GM21529 (cell line): ENCODE results near the gene FBXL7.

ENCODE experiments used
- ATAC-seq: cut with Tn5 transposase; IDR thresholded peaks from one replicate; pipeline ENCODE4 v1.9.1; 2021; ENCODE audit not compliant: unreplicated experiment

Gene FBXL7

DNA sequence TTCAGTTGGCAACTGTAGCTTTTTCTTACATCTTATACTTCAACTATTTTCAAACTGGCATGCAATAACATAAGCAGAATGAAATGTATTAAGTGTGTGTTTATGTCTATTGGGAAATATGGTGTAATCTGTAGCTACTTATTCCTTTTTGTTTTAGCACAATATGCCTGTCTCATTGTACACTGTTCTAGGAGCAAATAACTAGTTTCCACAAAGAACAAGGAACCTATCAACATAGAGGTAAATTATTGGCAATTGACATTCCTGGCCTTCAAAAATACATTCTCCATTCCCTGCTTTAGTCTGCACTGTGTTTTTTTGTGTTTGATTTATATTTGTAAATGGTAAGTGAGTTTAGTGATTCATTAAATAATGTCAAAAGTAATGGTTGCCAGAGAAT is 75.7 kb downstream of the FBXL7 start:
- no peak for ATAC-seq

DNA sequence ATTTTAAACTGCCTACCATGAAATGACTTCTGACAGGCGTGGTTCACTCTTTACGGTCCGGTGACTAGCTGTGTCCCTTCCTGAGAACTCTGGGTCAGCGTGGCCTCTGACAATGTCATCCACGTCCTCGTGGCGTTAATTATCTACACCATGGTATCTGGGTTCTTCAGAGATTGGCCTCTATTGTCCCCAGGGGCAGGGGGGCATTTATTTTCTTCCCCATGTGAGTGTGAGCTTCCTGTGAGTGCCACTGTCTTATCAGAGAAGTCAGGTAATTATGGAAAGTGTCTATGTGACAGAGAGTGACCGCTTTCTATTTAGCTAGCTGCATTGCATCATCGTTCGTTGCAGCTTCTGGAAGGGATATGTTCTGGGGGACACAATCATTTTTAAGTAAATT is 77.2 kb downstream of the FBXL7 start:
- ATAC-seq: no peak

DNA sequence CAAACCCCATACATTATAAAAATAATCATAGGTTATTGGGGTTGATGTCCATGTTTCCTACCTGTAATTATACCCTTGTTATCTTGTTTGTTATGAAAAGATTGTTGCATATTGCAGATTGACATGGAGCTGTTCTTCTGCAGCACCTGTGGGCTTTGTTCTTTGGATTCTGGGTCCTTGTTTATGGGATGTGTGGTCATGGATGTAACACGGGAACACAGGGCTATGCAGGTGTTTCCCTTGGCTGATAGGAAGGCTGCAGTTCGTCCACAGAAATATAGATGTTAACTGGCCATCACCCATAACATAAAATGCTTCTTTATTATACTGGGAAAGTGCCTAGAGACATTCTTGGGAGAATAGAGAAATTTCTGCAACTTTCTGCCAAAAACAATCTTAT is 77.9 kb downstream of the FBXL7 start:
- no peak for ATAC-seq

DNA sequence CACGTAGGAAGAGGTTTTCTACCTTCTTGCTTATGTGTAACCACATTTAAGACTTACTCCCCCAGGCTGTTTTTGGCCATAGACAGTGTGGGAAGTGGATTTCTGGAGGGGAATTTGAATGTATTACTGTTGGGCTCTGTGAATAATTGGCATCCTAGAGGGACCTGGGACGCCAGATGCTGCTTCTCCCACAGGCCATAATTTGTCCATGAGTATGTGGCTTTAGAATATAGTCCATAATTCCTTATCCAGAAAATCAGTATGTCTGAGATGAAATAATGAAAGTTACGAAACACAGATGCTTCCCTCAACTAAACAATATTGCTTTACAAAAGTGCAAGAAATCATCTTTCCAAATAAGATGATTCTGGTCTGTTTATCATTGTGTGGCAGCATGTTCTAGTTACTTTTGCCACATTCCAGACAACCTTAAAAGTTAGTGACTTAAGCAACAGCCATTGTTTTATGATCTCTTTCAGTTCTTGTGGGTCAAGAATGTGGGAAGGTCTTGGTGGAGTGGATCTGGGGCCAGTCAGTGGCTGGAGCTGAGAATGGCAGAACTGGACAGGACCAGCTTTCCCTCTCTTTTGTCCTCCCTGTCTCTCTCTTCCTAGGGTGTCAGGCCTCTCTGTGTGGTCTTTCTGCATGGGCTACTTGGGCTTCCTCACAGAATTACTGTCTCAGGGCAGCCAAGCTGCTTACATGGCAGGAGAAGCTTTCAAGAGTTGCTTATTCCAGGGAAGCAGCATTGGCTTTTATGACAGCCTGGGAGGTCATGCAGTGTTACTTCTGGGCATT is 79.4 kb downstream of the FBXL7 start:
- no peak for ATAC-seq

DNA sequence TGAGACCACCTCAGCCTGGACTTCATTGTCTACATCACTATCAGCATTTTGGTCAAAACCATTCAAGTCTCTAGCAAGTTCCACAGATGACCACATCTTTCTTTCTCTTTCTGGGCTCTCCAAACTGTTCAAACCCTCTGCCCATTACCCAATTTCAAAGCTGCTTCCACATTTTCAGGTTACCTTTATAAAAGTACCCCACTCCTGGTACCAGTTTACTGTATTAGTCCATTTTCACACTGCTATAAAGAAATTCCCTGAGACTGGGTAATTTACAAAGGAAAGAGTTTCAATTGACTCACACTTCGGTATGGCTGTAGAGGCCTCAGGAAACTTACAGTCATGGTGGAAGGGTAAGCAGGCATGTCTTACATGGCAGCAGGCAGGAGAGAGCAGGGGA is 84.5 kb downstream of the FBXL7 start:
- ATAC-seq: no peak

DNA sequence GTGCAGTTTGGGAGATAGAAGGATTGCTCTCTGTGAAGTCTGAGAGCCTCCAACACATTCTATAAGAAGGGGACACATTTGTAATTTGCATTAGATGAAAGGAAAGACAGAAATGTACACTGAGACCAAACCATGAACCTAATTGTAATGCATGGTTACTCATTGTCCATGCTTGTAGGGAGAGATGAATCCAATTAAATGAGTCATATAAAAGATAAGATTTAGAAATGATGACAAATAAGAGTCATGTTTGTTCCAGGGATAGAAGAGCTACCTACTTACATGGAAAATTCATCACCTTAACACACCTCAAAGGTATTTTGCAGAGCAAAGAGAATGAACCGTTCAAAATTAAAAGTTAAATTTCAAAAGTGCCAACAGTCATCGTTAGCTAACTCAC is 85.1 kb downstream of the FBXL7 start:
- no peak for ATAC-seq

DNA sequence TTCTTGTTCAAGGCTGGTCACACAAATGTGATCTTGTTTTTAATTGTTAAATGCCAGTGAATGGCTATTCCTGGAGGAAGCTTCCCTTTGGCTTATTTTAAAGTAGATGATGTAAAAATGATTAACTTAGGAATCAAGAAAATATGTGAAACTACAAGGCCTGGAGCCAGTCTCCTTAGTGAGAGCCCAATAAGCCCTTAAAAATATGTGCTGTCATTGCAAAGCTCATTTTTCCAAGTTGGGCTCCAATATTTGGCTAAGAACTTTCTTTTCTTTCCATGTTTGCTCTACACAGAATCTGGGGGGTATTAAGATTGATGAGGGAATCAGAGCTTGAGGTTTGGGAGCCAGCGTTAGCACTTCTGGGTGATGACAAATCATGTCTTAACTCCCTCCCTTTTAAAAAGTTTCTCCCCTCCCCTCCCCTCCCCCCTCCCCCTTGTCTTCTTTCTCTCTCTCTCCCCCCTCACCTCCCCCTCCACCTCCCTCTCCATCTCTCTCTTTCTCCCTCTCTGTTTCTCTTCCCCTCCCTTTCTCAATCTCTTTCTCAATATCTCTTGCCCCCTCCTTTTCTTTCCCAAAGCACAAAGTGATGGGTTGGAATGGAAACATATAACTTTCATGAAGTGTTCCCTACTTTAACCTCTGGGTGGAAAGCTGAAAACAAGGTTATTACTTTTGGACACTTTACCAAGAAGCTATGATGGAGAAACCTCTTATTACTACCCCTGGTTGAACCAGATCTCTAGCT is 86.0 kb downstream of the FBXL7 start:
- ATAC-seq: no peak

DNA sequence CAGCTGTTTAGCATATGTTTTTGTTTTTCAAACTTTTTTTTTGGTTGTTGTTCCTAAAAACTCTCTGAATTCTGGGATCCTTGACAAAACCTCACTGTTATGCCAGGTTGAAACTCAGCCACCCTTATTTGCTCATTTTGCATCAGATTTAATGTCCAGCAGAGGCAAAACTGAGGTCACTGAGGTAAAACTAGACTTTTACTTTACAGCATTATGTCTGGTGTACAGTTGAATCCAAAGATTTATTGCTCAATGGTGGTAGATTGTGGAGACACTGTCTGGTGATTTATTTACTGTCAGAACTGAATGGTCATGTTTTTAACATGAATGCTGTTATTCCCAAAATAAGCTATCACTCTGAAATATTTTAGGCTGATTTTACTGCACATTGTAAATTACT is 87.9 kb downstream of the FBXL7 start:
- ATAC-seq: no peak

DNA sequence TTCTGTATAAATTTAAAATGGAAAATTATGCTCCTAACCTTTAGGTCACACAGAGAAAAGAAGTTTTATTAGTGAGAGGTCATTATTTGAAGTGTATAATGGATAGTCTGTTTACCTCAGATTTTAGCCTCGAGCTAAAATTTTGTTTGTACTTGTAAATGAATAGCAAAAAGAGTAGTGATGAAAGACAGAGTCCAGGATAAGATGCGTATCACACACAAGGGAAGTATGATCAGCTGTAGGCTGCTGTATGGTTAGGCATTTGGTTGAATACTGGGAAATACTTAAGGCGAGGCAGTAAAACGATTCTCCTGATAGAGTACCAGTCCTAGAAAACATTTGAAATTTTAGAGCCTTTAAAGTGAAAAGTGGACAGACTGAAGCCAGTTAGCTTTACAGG is 92.7 kb downstream of the FBXL7 start:
- no peak for ATAC-seq

DNA sequence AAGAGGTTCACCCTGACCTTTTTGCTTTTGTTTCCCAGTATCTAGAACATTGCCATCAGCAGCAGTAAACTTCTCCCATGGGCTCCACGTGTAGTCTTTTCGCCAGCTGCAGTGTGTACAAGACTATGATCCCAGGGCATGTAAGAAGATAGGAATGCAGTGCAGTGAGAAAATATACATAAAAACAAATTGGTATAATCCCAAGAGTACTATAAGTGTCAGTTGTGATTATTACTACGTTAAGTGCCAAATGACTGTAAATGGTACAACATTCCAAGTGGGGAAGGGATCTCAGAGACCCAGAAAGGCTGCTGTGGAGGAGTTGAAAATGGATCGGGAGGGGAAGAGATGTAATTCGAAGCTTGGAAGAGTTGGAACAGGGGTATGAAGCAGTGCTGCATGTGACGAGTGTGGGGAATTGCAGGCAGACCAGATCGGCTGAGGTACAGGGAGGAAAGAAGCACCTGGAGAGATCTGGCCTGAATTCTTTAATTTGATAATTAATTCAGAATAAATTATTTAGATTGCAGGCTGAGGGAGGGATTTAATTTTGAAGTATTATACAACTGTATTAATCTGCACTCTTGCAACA is 95.1 kb downstream of the FBXL7 start:
- no peak for ATAC-seq

DNA sequence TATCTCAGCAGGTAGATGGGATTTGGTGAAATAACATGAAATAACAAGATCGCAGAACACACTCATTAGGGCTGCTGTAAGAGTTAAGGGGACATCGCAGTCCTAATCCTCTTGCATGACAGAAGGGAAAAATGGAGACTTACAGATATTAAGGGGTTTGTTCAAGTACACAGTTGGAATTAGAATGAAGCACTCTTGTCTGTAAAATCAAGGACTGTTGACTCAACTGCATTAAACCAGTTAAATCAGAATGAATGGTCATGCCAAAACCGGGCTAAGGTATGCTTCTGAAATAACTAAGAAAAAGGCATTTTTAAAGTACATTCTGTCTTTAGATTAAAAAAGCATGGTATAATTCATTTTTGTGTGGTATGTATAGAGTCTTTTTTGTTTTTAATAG is 95.9 kb downstream of the FBXL7 start:
- no peak for ATAC-seq

DNA sequence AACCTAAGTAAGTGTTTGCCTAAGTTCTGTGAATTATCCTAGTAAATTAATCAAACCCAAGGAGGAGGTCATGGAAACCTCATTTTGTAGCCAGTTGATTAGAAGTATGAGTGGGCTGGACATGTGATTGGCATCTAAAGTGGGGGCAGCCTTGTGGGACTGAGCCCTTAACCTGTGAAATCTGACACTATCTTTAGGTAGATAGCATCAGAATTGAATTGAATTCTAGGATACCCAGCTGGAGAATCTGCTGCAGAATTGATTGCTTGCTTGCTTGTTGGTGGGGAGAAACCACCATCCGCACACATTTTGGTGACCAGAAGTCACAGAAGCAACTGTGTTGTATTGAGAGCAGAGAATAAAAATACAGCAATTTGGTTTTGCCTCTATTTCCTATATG is 97.0 kb downstream of the FBXL7 start:
- ATAC-seq: no peak

DNA sequence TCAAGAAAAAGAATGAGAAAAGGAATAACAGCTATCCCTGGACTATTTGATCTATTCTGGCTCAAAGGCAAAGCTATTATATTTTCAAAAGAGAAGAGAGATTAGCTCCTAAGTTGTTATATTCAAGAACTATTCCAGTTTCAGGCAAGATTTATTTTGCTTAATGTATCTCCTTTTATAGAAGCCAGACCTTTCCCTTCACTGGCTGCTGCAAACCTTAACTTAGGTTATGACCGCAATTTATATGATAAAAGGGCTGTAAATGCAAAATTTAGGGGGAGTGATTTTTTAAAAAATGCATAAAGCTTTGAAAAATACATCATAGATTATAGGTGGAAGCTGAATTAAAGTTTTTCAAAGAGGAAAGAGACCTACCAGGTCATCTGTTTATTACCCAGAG is 97.8 kb downstream of the FBXL7 start:
- ATAC-seq: no peak

DNA sequence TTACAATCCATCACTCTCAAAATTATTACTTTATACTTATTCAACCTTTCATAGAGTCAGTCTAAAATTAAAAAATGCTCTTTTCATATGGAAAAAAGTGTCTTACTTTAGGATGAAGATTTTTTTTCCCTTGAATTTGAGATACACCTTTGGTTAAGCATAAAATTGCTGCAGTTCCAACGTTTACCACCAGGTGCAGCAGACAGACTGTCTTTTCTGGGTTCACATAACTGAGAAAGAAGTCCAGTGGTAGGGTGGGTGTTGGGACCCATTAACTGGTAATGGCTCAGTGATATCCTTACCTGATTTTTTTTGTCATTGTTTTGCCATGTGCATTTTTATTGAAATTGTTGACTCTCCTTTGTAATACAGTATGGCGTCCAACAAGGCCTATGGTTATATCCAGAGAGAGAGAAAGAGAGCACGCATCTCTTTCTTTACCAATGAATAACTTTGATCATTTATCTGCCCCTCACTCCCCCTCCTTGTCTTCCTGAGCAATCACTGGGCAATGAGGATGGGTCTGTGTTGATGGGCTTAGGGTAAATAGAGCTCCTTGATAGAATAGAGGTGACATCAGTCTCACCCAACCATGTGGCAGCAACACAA is 98.4 kb downstream of the FBXL7 start:
- ATAC-seq: no peak

DNA sequence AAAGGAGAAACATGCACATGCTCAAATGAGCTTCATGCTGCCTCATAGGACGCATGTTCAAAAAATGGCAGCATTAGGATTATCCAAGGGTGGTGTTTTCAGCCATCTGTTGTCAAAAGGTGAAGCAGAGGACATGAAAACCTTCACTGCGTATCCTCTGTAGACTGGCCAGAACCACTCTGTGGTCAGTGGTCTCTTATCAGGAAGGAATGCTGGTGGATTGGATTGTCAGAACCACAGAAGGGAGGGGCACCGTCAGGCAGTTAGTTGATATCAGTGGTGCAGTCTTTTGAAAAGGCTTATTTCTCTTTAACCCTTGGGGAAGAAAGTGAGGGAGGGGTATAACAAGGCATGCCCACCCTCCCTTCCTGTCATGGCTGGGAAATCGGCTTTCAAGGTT is 100.1 kb downstream of the FBXL7 start:
- ATAC-seq: no peak

DNA sequence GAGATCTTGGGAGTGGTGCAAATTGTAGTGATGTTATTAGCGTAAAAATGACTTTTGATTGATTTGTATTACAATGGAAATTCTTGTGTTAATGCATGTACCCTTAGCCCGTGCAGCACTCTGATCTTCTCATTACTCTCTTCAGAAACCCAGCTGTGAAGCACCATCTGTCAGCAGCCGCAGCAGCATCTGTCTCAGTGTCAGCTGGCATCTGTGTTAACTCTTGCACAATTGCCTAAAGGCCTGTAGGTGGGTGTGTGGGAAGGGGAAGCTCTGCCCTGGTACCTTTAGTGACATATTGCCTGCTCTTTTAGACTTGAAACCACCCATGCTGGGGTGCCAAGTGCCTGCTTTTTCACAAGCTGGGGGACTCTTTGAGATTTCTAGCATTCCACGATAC is 101.3 kb downstream of the FBXL7 start:
- ATAC-seq: no peak

DNA sequence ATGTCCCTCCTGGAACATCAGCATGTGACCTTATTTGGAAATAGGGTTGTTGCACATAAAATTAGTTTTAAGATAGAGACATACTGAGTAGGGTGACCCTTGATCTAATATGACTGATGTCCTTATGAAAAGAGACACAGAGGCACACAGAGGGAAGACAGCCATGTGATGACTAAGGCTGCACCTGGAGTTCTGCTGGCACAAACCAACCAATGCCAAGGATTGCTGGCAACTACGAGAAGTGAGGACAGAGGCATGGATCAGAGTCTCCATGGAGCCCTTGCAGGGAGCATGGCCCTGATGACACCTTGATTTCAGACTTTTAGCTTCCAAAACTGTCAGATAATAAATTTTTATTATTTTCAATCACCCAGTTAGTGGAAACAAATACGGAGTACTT is 101.9 kb downstream of the FBXL7 start:
- ATAC-seq: no peak

DNA sequence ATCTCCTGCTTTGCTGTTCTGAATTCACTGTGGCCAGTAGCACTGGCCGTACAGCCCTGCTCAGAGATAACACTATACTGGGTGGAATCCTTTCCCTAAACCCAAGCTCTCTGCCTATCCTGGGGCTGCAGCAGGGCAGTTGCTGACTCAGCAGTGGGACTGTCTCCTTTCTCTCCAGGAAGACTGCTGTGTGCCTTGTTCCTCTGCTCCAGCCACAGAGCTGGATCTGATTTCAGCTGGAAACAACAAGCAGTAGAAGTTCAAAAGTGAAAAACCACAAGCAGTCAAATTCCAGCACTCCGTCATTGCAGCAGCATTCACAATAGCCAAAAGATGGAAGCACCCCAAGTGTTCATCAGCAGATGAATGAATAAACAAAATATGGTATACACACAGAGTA is 105.0 kb downstream of the FBXL7 start:
- ATAC-seq: no peak

DNA sequence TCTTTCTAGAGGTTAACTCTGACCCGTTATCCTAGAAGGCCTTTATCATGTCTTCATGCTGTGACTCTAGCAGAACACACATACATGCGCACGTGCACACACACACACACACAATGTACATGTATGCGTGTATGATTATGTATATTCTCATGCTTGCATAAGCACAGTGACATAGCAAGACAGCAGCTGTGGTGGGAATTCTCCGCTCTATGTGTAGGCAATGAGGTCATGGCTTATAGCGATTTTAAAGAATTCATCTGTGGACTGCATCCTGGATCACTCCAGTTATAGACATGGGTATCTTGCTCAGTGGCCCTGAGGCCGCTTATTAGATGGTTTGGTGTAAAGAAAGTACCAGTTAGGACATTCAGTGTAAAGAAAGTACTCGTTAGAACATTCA is 106.2 kb downstream of the FBXL7 start:
- no peak for ATAC-seq

DNA sequence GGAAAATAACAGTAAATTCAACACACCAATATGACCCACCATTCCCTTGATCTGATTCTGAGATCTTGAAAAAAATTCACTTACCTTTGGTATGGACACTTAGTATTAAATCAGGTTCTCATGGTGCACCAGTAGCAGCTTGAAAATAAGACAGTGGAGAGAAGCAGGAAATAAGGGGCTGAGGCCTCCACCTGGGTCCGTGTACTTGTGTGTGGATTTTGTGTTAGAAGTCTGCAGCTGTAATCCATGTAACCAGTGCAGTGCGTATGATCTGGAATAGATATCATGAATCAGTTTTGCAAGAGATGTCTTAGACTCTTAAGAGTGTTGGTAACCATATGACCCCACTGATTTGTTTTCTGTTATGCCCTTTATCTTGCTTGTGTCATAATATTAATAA is 107.1 kb downstream of the FBXL7 start:
- no peak for ATAC-seq

DNA sequence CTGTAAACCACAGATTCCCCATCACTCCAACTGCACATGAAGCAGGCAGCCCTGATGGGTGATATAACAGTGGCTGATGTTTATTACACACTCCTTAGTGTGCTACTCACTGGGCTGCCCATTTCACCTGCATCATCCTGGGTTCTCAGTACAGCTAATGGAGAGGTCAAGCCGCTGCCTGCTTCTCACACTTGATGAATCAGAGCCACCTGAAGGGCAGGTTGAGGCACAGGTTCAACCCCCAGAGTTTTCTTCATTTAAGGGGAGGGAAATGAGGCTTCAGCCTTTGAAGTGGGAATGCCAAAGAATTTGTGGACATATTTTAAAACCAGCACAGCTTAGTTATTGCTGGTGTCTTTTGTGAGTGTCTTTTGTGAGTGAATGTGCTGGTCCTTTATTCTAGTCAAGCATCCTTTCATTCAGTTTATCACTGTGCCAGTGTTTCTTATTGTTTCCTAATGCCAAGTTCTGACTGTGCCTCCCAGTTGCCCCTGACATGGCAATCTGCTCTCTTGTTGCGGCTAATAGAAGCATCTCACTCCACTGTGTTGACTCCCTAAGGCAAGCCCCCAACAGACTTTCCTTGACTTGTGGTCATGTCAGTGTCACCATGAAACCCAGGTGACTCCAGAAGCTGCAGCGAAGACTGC is 109.2 kb downstream of the FBXL7 start:
- no peak for ATAC-seq
